ENCODE data around the gene ITGB3BP. TPM values are rescaled to one million over a fixed set of nuclear protein-coding genes. Genes with fewer than 3 reads are reported as not detected.

The ITGB3BP gene
- total and polyA plus RNA-seq, 2 of the 8 experiments (the other 6 are each of a cell fraction or from before 2014, with no cell fraction given): 17.6 to 49.1 TPM

DNA sequence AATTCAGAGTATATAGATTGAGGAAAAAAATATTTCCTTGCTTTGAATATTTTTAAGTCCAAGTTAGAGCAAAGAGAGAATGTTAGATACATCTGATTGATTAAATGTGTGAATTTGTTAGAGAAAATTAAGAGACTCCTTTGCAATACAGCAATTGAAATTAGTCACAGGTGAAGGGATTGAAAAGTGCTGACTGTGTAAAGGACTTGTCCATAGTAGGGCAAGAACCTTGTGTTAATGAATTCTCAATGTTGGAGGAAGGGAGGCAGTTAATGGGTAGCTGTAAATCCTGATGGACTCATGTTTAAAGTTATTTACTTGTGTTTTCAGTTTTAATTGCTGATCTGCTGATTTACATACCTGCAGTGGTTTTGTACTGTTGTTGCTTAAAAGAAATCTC lies 117.0 kb downstream of the ITGB3BP start (continued):
- no peak for TF ChIP-seq RNF2 (IDR thresholded peaks at IDR 0.05; ENCODE audit: borderline replicate concordance, low read depth, low read length, missing control alignments, poor library complexity, severe bottlenecking)
- TF ChIP-seq, protein P1, sequence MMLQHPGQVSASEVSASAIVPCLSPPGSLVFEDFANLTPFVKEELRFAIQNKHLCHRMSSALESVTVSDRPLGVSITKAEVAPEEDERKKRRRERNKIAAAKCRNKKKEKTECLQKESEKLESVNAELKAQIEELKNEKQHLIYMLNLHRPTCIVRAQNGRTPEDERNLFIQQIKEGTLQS (IDR thresholded peaks at IDR 0.05; ENCODE audit: insufficient read depth, low read depth, low read length): no peak

All from H1 (cell line).